ENCODE results near the gene TPRN. TPM values are rescaled to one million over a fixed set of nuclear protein-coding genes. Genes with fewer than 3 reads are reported as not detected.

The TPRN gene
- total RNA-seq, 1 donor: 2.4 TPM

DNA sequence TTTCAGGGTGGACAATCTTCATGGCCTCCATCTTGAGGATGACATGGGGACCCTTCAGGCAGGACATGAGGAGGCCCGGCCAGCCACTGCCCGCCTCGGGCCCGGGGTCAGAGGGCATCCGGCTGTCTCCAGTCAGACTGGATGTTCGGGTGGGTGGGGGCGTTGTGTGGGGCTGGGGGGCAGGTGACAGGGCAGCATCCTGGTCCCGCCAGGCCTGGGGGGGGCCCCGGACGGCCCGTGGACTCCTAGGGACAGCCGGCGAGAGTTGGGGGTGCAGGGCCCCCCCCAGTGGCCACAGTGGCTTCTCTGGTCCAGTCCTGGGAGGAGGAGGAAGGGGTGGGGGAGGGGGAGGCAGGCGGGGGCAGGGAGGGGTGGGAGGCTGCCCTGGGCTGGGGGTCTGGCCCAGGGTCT lies 20.6 kb upstream of the TPRN start:
- H3K4me3 ChIP-seq (ENCODE audit: low read length): no peak overlapping the region
- H3K4me1 ChIP-seq (ENCODE audit: insufficient read depth, low read length): peaks cover 21% of the 10 kb centered on the region
- no peaks in the 10 kb centered on the region for H3K9me3 ChIP-seq (ENCODE audit: low read depth, low read length)
- H3K27me3 ChIP-seq (ENCODE audit: insufficient read depth, low read length): no peaks in the 10 kb centered on the region

DNA sequence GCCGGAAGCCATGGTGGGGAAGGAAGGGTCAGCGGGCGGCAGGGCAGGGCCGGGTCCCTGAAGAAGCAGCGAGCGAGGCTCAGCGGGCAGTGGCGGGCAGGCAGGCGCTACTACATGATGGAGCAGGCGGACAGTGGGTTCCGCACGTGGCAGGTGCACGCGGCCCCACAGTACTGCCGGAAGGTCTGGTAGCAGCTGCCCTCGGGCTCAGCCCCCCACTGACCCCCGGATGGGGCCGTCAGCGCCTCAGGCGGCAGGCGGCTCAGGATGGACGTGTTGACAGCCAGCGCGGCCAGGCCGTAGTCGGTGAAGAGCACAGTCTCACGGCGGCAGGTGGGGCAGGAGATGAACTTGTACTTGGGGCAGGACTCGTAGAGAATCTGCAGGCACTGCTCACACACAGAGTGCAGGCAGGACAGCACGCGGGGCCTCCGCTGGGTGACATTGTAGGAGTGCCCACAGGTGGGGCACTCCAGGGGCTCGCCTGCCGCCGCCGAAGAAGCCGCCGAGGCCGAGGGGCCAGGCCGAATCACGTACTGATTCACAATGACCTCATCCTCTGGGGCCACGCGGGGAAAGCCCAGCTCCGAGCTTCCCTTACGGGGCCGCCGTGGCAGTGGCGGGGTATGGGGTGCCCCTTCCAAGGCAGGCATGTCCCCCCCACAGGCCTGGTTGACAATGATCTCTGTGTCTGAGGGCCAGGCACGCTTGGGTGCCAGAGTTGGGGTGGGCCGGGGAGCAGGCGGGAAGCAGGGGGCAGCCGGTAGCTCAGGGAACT lies 20.0 kb upstream of the TPRN start:
- no peaks in the 10 kb centered on the region for H3K27me3 ChIP-seq (ENCODE audit: insufficient read depth, low read length)
- H3K9me3 ChIP-seq (ENCODE audit: low read depth, low read length): no peaks in the 10 kb centered on the region
- H3K4me3 ChIP-seq (ENCODE audit: low read length): no peak overlapping the region
- H3K4me1 ChIP-seq (ENCODE audit: insufficient read depth, low read length): peaks cover 21% of the 10 kb centered on the region

DNA sequence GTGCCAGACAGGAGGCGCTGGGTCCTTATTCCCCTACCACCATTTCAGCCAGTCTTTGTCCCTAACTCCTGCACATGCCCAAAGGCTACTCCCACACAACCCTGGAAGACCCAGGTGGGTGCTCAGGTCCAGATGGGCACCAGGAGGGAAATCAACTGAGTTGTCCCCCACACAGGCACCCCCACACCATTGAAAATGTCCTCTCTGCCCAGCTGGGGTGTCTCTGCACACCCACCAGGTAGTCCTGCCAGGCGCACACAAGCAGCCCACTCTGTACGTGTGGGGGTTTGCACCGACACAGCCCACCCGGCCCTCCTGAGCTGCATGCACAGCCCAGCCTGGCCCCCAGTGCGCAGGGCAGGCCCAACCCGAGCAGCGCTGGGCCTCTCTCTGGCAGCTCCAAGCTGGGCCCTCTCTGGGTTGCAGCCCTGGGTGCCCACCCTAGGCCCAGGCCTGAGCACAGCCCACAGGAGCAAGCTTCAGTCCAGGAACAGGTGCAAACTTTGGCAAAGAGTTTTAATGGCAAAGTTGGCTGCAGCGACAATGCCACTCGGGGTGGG lies 19.3 kb upstream of the TPRN start:
- Histone ChIP-seq H3K9me3 (ENCODE audit: low read depth, low read length) (no peaks in the 10 kb centered on the region), H3K4me1 (ENCODE audit: insufficient read depth, low read length) (peaks cover 21% of the 10 kb centered on the region), H3K4me3 (ENCODE audit: low read length) (no peak overlapping the region), H3K27me3 (ENCODE audit: insufficient read depth, low read length) (no peaks in the 10 kb centered on the region)

DNA sequence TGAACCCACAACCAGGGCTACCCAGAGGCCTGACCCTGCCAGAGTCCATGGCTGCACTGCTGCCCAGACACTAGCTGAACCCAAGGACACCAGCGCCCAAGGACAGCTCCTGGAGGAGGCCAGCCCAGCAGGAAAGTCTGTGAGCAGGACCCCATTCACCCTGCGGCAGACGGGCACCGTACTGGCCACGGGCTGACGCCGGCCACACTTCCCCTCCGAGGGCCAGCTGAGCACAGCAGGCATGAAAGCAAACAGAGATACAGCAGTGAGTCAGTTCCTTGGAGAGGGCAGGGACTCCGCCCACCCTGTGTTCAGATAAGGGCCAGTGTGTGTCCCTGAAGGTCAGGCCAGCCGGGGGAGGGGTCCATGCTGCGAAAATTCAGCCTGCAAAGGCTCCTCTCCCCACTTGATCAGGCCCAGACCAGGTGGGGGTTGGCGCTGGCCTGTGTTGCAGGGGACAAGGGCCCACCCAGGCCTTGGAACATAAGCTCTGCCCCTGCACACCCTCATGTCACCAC lies 18.3 kb upstream of the TPRN start:
- Histone ChIP-seq H3K27me3 (ENCODE audit: insufficient read depth, low read length) (no peaks in the 10 kb centered on the region), H3K9me3 (ENCODE audit: low read depth, low read length) (no peaks in the 10 kb centered on the region), H3K4me3 (ENCODE audit: low read length) (no peak overlapping the region), H3K4me1 (ENCODE audit: insufficient read depth, low read length) (peaks cover 10% of the 10 kb centered on the region)

DNA sequence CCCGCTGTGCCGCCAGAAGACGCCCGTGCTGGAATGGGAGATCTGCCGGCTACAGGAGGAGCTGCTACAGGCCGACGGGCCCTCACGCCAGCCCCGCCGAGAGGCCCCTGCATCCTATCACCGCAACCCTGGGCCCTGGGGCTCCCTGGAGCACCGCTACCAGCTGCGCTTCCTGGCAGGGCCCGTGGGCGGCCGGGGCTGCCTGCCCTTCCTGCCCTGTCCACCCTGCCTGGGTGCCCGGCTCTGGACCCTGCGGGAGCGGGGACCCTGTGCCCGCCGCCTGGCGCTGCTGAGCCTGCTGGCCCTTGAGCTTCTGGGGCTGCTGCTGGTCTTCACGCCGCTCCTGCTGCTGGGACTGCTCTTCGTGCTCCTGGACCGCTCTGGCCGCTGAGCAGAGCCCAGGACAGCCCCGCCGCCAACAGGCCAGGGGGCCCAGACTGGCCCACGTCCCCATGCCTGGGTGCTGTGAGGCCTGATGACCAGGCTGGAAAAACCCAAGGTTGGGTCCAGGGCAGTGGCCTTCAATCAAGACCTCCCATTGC lies 17.7 kb upstream of the TPRN start:
- Histone ChIP-seq H3K4me1 (ENCODE audit: insufficient read depth, low read length) (peaks cover 9% of the 10 kb centered on the region), H3K4me3 (ENCODE audit: low read length) (no peak overlapping the region), H3K9me3 (ENCODE audit: low read depth, low read length) (no peaks in the 10 kb centered on the region), H3K27me3 (ENCODE audit: insufficient read depth, low read length) (no peaks in the 10 kb centered on the region)

DNA sequence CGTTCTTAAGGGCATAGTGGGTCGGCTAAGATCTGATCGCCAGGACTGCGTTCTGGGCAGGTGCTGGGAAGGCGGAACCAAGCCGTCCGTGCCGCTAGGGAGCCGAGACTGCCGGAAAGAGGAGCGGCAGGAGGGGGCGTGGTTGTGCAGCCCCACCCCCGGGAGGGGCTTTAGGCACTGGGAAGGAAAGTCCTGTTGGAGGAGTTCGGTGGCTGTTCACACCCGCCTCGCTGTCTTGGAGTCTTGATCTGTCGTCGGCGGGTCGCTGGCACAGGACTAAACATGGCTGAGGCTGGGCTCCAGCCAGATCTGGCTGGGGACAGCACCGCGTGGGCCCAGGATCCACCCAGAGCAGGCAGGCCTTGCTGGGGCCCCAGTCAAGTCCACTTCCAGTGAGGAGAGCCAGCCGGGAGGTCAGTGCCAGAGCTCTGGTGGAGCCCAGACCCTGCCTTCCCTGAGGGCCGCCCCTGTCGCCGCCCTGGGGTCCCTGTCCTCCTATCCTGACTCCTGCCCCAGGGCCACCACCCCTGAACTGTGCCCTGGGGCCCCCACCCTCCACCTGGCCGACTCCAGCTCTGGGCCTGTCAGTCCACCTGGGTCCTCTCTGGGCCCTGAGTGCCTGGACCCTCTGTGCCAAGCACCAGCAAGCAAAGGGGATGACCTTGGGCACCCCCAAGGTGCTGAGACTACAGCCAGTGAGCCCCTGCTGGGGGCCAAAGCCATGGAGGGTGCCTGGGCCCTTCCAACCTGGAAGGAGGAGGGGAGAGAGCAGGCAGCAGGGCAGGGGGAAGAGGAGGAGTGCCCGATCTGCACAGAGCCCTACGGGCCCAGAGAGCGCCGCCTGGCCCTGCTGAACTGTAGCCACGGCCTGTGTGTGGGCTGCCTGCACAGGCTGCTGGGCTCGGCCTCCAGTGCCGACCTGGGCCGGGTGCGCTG lies 17.0 kb upstream of the TPRN start:
- H3K9me3 ChIP-seq (ENCODE audit: low read depth, low read length): no peaks in the 10 kb centered on the region
- no peak overlapping the region for H3K4me3 ChIP-seq (ENCODE audit: low read length)
- H3K4me1 ChIP-seq (ENCODE audit: insufficient read depth, low read length): peaks cover 3% of the 10 kb centered on the region
- H3K27me3 ChIP-seq (ENCODE audit: insufficient read depth, low read length): no peaks in the 10 kb centered on the region

DNA sequence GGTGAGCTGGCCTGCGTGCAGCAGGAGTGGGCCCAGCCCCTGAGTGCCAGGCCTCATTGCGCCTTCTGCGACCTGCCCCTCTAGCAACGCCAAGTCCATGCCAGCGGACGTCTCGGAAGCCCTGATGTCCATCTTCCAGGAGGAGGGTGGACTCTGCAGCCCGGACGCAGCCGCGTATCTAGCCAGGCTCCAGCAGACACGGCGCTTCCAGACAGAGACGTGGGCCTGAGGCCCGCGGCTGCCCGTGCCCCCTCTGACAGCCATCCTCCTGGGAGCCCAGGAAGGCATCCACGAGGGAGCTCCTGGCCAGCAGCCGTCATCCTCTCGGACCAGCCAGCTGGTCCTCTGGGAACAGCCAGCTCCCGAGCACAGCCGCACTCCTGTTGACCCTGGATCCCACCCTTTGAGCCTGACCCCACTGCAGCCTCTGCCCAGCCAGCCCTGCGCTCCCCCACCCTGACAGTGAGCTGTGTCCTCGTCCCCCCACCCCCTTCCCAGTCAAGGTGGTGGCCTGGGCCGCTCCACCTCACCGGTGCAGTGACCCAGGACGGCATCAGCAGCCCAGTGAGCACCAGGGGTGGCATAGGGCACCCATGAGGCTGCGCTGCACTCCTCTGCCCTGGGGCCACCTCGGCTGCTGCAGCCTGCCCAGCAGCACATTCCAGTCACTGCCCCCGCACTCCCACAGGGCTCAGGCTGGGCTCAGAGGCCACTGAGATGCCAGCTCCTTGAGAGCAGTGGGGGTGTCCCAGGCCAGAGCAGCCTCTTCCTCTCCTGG lies 15.8 kb upstream of the TPRN start:
- no peaks in the 10 kb centered on the region for H3K27me3 ChIP-seq (ENCODE audit: insufficient read depth, low read length)
- H3K4me1 ChIP-seq (ENCODE audit: insufficient read depth, low read length): no peaks in the 10 kb centered on the region
- H3K4me3 ChIP-seq (ENCODE audit: low read length): no peak overlapping the region
- H3K9me3 ChIP-seq (ENCODE audit: low read depth, low read length): no peaks in the 10 kb centered on the region

DNA sequence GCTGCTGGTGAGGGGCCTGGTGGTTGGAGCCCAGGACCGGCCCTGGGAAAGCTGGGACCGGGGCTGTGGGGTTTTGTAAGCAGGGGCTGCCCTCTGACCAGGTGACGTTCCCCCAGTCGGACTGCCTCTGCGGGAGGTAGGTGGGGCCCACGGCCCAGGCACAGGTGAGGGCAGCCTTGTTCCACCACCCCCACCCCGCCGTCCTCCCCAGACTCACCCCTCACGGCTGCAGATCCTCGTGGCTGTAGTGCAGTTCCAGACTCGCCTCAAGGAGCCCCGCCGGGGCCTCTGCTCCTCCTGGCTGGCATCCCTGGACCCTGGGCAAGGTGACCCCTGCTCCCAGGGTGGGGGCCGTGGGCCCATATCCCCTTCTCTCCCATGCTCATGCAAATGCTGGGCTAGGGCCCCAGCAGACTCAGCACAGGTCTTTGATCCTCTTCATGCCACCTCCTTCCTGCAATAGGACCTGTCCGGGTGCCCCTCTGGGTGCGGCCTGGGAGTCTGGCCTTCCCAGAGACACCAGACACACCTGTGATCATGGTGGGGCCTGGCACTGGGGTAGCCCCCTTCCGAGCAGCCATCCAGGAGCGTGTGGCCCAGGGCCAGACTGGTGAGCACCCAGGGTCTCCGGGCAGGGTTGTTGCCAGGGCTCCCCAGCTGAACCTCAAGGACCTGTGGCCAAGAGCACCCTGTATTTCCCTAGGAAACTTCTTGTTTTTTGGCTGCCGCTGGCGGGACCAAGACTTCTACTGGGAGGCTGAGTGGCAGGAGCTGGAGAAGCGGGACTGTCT lies 14.8 kb upstream of the TPRN start:
- Histone ChIP-seq H3K27me3 (ENCODE audit: insufficient read depth, low read length) (no peaks in the 10 kb centered on the region), H3K4me1 (ENCODE audit: insufficient read depth, low read length) (no peaks in the 10 kb centered on the region), H3K9me3 (ENCODE audit: low read depth, low read length) (no peaks in the 10 kb centered on the region), H3K4me3 (ENCODE audit: low read length) (no peak overlapping the region)

DNA sequence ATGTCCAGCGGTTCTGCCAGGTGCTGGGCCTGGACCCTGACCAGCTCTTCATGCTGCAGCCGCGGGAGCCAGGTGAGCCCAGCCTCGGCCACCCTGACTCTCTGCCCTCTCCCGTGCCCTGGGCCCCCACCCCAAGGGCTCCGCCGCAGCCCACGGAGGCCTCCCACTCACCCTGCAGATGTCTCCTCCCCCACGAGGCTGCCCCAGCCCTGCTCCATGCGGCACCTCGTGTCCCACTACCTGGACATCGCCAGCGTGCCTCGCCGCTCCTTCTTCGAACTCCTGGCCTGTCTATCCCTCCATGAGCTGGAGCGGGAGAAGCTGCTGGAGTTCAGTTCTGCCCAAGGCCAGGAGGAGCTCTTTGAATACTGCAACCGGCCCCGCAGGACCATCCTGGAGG lies 14.1 kb upstream of the TPRN start:
- no peaks in the 10 kb centered on the region for H3K9me3 ChIP-seq (ENCODE audit: low read depth, low read length)
- H3K27me3 ChIP-seq (ENCODE audit: insufficient read depth, low read length): no peaks in the 10 kb centered on the region
- H3K4me1 ChIP-seq (ENCODE audit: insufficient read depth, low read length): no peaks in the 10 kb centered on the region
- H3K4me3 ChIP-seq (ENCODE audit: low read length): no peak overlapping the region

DNA sequence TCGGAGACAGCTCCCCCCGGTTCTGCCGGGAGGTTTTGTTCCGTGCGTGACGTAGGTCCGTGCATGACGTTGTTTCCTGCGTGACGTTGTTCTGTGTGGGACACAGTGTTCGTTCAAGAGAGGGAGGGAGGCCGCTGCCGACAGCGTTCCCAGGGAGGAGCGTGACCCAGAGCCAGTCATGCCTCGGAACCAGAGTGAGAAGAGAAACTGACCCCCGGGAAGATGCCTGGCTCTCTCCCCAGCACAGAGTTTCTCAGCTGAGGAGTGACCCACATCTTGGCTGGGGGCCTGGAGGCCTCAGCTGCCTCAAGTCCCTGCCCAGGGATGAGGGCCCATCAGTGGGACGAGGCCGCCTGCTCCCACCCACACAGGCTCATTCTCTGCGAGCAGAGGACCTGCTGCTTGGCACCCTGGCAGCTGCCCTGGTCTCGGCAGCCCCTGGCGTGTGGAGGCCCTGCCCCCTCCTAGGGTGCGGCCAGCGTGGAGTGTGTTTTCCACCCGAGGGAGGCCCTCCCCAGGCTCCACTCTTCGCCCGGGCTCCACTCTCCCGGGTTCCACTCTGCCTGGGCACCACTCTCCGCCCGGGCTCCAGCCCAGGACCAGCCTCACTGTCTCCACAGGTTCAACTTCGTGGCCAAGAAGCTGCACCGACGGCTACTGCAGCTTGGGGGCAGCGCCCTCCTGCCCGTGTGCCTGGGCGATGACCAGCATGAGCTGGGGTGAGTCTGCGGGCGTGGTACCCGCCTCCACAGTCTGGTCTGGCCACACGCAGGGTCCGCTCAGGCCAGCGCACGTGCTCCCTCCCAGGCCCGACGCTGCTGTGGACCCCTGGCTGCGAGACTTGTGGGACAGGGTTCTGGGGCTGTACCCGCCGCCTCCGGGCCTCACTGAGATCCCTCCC lies 12.9 kb upstream of the TPRN start:
- no peaks in the 10 kb centered on the region for H3K9me3 ChIP-seq (ENCODE audit: low read depth, low read length)
- H3K27me3 ChIP-seq (ENCODE audit: insufficient read depth, low read length): no peaks in the 10 kb centered on the region
- no peak overlapping the region for H3K4me3 ChIP-seq (ENCODE audit: low read length)
- H3K4me1 ChIP-seq (ENCODE audit: insufficient read depth, low read length): no peaks in the 10 kb centered on the region

DNA sequence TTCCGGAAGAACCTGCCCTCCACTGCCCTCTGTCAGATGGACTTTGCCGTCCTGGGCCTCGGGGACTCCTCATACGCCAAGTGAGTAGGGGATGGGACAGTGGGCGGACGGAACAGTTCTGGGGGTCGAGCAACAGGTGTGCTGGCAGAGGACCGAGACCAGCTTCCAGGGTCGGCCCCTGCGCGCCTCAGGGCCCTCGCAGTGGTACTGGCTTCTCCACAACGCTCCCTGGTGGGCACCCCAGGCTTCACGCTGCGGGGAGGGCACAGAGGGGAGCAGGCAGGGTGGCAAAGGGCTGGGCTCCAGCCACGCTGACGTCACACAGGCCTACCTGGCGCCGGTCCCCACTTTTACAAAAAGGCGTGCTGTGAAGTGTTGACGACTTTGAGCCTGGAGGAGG lies 12.0 kb upstream of the TPRN start:
- Histone ChIP-seq H3K4me3 (ENCODE audit: low read length) (no peak overlapping the region), H3K4me1 (ENCODE audit: insufficient read depth, low read length) (no peaks in the 10 kb centered on the region), H3K9me3 (ENCODE audit: low read depth, low read length) (no peaks in the 10 kb centered on the region), H3K27me3 (ENCODE audit: insufficient read depth, low read length) (no peaks in the 10 kb centered on the region)

DNA sequence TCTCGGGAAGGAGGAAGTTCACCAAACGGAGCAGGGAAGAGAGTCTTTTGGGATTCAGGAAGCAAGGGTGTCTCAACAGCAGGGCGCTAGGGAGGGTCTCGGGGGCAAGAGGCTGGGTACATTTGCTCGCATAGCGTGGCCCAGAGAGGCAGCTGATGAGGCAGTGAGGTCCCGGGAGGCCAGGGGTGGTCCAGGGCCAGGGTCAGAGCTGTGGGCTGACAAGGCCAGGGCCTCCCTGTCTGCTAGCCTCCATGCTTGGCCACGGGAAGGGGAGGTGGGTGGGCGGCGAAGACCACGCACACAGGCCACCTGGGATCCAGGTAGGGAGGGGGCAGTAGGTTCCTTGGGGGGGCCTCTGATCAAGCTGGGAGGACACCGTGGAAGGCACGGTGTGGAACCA lies 11.0 kb upstream of the TPRN start:
- Histone ChIP-seq H3K4me1 (ENCODE audit: insufficient read depth, low read length) (peaks cover 5% of the 10 kb centered on the region), H3K27me3 (ENCODE audit: insufficient read depth, low read length) (no peaks in the 10 kb centered on the region), H3K4me3 (ENCODE audit: low read length) (no peak overlapping the region), H3K9me3 (ENCODE audit: low read depth, low read length) (no peaks in the 10 kb centered on the region)

DNA sequence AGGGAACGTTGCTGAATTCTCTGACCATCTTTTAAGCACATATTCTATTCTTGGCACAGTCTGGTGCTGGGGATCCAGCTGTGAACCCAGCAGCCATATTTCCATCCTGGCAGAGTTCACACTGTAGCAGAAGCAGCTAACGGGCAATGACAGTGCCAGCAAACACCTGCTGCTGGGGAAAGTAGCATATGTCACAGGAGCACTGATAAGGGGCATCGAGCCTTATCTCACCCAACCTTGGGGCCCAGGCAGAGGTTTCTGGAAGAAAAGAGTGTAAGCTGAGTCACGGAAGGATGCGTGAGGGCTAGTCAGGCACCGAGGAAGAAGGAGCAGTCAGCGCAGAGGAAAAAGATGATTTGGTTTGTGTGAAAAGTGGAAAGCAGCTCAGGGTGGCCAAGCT lies 6.1 kb upstream of the TPRN start:
- Histone ChIP-seq H3K4me3 (ENCODE audit: low read length) (no peak overlapping the region), H3K4me1 (ENCODE audit: insufficient read depth, low read length) (peaks cover 38% of the 10 kb centered on the region), H3K9me3 (ENCODE audit: low read depth, low read length) (no peaks in the 10 kb centered on the region), H3K27me3 (ENCODE audit: insufficient read depth, low read length) (no peaks in the 10 kb centered on the region)
